ENCODE measurements around the gene RNF217. TPM values are rescaled to one million over a fixed set of nuclear protein-coding genes. Genes with fewer than 3 reads are reported as not detected.

The RNF217 gene
- total RNA-seq, 2 donors from 2014 or later: 8.6 to 15.5 TPM

GRCh38 chr6:125138083-125138482 lies 175.8 kb downstream of the RNF217 start:
- intact Hi-C loops (cut with DNase I, micrococcal nuclease): no loop called here
- DNase-seq (no peak), ATAC-seq (no peak)

- intact Hi-C loops (cut with DNase I, micrococcal nuclease): no loop called here
- ATAC-seq (no peak), DNase-seq (no peak)
These were observed 178.6 kb downstream of the RNF217 start for GRCh38 chr6:125140808-125141207.

Other genes starting within 250 kb of the RNF217 start
- gene TPD52L1, start 191.3 kb downstream of the RNF217 start, total RNA-seq: 10 to 100 TPM; 11.4 to 15.8 TPM